ENCODE measurements around the gene RASSF1.
A peak's percentile ranks its signal among the peaks of the same experiment; 100 is the strongest.
"Not testable (repeated sequence)": the region's sequence is repeated elsewhere in the genome, so short reads cannot be mapped to it uniquely, and the experiment has no call there.

Gene RASSF1

DNA sequence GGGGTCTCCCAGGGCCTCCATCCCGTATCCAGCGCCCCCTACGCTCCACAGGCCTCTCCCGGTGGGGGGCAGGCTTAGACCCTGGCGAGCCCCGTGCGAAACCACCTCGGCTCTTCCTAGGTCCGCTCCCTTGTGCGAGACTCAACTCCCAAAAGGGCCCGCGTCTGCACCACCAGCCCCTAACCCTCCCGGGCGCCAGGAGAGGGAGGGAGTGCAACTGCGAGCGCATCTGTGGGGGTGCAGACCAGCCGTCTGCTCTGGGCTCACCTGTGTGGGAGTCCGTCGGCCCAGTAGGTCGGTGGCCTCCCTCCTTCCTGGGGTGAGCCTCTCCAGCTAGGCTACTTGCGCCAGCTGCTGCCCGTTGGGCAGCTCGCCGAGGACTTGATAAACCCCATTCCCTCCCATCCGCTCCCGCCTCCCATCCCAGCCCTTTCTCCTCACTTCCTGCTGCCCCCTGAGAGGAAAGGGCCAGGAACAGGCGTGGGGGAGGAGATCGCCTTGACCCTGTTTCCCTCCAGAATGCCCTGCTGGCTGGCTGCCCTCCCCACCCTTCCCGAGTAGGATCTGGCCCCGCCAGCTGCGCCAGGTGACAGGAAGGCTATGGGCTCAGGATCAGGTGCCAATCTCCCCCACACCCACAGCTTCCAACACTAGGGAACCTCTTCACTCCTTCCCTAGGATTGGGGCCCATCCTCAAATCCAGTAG, 18.1 kb downstream of the RASSF1 start, which contains the start of gene HYAL2:
Gene HYAL2, minus strand, starts transcription at position 360 of the 706 bp plus-strand sequence. CDS start 2,256 bp downstream, outside the sequence.
- no peak for DNase-seq

DNA sequence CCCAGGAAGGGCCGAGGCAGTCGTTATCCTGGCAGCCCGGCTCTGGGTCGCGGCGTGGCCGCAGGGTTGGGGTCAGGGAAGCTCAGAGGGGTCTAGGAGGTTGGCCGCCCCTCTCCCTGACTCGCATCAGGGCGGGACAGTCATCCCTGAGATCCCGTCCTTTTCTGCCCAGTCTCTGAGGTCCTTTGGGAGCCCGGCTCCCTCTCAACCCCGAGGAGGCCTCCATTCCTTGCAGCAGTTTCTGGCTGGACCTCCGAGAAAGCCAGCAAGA, 18.6 kb downstream of the RASSF1 start:
- DNase-seq, result no peak

DNA sequence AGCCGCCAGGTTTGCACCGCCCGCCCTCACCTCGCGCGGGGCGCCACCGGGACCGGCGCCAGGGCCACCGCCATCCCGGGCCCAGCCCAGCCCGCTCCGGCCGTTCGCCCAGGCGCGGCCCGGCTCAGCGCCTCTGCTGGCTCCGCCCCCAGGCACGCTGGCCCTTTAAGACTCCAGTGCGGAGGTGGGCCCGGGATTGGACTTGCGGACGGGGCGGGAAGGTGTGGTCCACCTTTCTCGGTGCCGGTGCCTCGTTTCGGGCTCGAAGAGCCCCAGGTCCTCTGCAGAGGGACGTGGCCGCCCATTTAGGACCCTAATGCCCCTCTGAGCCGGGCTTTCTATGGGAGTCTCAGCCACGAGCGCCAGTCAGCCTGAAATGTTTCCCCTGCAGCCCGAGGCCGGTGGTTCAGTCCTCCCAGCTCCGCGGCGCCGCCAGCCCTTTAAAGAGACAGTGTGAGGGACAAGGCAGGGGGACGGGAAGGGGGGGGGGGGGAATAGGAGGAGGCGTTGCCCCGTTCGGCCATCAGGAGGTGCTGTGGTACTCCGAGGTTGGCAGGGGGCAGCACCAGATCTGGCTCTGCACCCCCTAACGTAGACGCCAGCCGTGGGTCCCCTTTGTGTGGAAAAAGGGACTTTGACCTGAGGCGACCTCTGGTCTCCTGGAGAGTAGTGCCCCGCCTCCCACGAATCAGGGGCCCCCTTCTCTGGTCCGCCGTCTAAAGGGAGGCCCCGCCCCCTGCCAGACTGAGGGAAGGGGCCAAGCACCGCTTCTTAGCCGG, 19.1 kb downstream of the RASSF1 start:
- DNase-seq, result peak; percentile 83 to 86

DNA sequence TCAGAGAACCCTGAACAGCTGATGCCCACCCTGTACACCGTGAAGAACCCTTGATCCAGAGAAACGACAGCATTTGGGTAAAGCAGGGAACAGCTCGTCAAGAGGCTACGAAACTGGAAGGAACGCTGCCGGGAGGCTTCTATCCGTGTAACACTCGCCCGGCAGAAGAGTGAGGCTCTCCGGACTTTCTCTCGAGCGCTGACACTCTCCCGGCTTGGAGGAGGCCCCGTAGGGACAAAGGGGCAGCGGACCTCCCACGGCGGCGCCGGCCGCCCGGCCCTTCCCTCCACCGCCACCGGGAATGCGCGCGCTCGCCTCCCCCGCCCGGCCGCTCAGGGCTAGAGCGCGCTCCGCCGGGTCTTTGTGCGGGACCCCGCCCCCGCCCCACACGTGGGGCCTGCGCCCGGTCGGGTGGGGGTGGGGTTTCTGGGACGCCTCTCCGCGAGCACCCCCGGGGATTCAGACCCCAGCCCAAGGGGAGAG, 19.7 kb downstream of the RASSF1 start:
- peak; percentile 55 to 56 for DNase-seq

GRCh38 chr3:50319894-50320625, 20.6 kb downstream of the RASSF1 start:
- DNase-seq, result no peak

GRCh38 chr3:50319181-50319893, 21.3 kb downstream of the RASSF1 start:
- no peak for DNase-seq

DNA sequence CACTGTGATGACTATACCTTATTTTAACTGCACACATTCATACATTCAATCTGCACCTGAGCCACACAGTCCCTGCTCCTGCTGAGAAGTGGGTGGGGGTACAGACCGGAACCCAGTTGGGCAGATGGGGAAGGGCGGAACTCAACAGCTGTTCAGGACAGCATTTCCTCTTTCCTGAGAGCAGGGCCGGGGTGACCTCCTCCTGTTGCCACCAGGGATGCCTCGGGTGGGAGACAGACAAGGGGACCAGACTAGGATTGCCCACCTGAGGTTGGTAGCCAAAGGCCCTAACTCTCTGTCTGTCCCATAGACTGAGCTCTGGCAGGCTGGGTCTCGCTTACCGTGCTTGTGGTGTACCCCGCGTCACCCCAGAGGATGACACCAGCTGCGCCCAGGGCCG, 22.0 kb downstream of the RASSF1 start:
- DNase-seq, result no peak

DNA sequence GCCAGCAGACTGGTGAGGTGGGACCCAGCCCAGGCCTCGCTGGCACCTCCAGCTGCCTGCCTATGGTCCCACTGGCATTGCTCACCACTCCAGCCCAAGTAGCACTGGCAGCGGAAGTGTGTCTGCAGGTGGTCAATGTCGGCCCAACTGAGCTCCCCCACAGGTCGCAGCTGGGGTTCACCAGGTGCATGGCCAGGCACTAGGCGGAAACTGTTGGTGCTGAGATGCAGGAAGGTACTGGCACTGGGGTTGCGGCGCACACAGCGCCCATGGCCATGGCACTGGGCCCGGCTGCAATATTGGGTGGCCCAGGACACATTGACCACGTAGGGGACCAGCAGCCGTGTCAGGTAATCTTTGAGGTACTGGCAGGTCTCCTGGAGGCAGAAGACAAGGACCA, 22.5 kb downstream of the RASSF1 start:
- no peak for DNase-seq

GRCh38 chr3:50317300-50317699, 23.3 kb downstream of the RASSF1 start:
- no peak for DNase-seq

GRCh38 chr3:50316657-50317242, 23.9 kb downstream of the RASSF1 start:
- no peak for DNase-seq

DNA sequence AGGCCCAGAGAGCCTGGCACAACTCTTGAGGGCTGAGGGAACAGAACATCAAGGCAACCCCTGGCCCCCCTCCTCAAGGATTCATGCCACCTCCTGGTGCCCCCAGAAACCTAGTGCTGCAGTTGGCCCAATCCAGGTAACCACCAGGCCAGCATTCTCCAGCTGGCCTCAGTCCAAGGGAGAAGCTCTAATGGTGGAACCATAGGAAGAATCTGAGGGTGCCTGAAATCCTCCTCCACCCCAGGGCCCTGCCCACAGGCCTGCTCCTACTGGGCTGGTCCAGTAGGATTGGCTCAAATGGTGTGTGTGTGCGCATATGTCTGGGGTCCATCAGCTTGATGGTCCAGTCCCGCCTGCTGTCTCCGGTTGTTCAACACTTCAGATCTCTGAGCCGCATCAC, 25.8 kb downstream of the RASSF1 start:
- DNase-seq, result no peak

GRCh38 chr3:50314342-50314741, 26.3 kb downstream of the RASSF1 start:
- DNase-seq, result no peak

GRCh38 chr3:50312041-50312440, 28.6 kb downstream of the RASSF1 start:
- DNase-seq, result not testable (repeated sequence)

GRCh38 chr3:50304601-50305000, 36.0 kb downstream of the RASSF1 start:
- no peak for DNase-seq

DNA sequence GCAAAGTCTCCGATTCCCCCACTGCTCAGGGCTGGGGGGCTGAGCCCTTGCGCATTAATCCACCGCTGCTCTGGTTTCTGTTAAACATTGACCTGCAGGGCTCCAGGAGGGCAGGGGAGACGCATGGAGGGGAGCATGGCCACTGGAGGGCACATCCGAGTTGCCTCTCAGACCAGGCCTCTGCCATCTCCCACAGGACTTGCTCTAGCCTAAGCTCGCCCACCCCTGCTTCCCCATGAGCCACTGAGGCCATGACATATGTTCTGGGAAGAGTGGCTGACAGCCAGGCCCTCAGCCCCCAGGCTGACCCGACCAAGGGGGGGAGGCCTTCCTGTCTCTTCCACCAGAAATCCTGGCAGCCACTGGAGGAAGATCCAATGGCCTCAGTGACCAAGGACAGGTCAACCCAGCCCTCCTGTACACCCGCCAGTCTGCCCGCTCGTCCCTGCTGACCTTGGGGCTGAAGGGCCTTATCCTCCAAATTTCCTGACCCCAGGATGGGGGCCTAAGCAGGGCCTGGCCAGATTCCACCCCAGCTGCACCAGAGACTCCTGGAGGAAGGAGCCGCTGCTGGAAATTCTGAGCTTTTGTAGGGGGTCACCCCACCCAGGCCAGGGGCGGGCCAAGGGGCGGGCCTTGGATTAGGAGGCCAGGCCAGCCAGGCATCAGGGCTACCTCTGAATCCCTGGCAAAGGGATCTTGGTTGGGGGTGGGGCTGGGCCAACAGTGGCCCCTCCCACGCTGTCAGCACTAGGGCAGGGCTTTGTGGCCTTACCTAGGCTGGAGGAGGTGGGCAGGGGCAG, 37.4 kb downstream of the RASSF1 start, which contains the start of gene HYAL1:
Gene HYAL1, minus strand, starts transcription at position 562 of the 803 bp plus-strand sequence. CDS start 618 bp downstream, outside the sequence.
- peak in 1 of 2 experiments; percentile 21 for DNase-seq

- DNase-seq, result no peak
Observed at GRCh38 chr3:50302095-50303012, 38.3 kb downstream of the RASSF1 start.

GRCh38 chr3:50300681-50301254, 39.9 kb downstream of the RASSF1 start:
- DNase-seq, result no peak

DNA sequence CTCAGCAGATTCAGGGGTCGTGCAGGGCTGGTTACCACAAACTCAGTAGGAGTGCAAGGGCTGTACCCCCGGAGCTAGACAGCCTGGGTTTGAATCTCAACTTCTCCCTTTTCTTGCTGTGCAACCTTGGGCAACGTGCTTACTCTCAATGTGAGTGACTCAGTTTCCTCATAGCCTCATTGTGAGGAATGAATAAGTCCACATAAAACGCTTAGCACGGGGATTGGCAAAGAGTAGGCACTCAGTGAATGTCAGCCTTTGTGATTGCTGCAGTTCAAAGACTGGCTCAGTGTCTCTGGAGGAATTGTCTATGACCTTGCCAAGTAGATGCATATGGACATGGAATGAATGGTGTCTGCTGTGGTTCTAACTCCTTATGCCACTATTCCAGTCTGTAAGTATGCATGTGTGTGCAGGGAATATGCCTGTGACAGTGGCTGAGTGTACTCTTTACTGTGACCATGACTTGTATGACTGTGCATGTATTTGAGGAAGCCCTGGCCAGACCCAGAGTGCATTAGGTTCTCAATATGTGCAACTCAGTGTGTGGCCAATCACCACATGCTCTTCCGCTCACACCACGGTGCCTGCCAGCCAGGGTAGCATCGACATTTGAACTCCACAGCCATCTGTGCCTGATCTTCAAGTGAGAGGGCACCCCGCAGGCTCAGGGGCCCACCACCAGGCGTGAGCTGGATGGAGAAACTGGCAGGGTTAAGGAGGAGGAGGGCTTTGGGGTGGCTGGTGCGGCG, 40.5 kb downstream of the RASSF1 start:
- peak; percentile 96 to 97 for DNase-seq

DNA sequence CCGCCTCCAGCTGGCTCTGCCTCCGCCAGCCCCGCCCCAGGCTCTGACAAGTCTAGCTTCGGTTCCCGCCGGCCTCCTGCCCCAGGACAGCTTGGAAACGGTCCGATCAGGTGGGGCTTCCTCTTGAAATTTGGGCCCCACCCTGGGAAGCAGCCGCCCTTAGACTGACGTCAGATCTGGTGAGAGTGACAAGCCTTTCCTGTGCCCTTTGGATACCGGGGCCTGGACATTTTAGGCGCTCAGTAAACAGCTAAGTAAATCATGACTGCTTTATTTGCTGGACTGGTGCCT, 41.1 kb downstream of the RASSF1 start:
- no peak for DNase-seq

Data from AML-193 (cell line).